ENCODE measurements around the gene RNF223.

DNA sequence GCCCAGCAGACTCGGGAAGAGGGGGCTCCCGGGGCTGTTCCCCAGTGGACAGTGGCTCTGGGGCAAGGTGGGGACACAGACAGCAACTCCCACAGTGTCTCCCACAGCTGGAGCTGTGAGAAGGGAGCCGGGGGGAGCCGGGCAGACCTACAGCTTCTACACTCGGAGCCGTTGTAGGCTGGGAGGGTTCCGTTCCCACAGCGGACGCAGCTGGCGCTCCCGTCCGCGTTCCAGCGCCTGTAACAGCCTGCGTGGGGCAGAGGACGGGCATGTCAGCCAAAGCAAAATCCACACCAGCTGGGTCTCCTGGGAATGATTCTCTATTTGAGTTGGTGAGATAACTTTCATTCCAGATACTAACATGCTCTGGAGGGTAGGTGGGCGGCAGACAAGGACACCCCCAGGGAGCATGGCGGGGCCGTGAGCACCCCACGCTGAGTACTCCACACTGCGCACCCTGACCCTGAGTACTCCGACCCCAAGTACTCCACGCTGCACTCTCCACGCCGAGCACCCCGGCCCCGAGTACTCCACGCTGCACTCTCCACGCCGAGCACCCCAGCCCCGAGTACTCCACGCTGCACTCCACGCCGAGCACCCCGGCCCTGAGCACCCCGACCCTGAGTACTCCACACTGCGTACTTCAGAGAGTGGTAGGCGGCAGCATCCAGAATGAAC is 13.4 kb upstream of the RNF223 start:
- TF ChIP-seq, protein P1, sequence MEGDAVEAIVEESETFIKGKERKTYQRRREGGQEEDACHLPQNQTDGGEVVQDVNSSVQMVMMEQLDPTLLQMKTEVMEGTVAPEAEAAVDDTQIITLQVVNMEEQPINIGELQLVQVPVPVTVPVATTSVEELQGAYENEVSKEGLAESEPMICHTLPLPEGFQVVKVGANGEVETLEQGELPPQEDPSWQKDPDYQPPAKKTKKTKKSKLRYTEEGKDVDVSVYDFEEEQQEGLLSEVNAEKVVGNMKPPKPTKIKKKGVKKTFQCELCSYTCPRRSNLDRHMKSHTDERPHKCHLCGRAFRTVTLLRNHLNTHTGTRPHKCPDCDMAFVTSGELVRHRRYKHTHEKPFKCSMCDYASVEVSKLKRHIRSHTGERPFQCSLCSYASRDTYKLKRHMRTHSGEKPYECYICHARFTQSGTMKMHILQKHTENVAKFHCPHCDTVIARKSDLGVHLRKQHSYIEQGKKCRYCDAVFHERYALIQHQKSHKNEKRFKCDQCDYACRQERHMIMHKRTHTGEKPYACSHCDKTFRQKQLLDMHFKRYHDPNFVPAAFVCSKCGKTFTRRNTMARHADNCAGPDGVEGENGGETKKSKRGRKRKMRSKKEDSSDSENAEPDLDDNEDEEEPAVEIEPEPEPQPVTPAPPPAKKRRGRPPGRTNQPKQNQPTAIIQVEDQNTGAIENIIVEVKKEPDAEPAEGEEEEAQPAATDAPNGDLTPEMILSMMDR (IDR thresholded peaks at IDR 0.05; ENCODE audit: low read depth, low read length), result no peak
- TF ChIP-seq EZH2phosphoT487 (IDR thresholded peaks at IDR 0.05; ENCODE audit: low read depth), result no peak

Data from OCI-LY3 (cell line).